SU-DHL-6 (cell line): Measurements from ENCODE around the gene MAT1A.

Experiments used
- H2AFZ ChIP-seq: fragments of 200-600 bp; sonication (generic); 2 replicates; pipeline ENCODE4 v1.6.1; 2014; ENCODE audit warnings: low read depth, mild to moderate bottlenecking, moderate library complexity, mixed read lengths, antibody characterized with exemption, low read length; ENCODE audit not compliant: severe bottlenecking
- H3F3A ChIP-seq: fragments of 200-600 bp; shearing (Covaris generic); 2 replicates; pipeline ENCODE4 v1.6.0; 2016; ENCODE audit warnings: antibody characterized with exemption, mild to moderate bottlenecking; ENCODE audit not compliant: insufficient read depth
- H3K27ac ChIP-seq: fragments of 200-600 bp; sonication (generic); 2 replicates; pipeline ENCODE4 v1.5.1; 2016; ENCODE audit warnings: low read depth, mild to moderate bottlenecking, low read length, moderate library complexity, mixed read lengths
- H3K27me3 ChIP-seq: fragments of 200-600 bp; sonication (generic), shearing (Covaris generic); 2 replicates; pipeline ENCODE4 v1.6.0; 2014; ENCODE audit warnings: mild to moderate bottlenecking, low read length
- H3K36me3 ChIP-seq: fragments of 200-600 bp; sonication (generic); 2 replicates; pipeline ENCODE4 v1.6.1; 2014; ENCODE audit warnings: mild to moderate bottlenecking, low read length, mixed read lengths
- H3K4me2 ChIP-seq: fragments of 300-600, 200-600 bp; shearing (Covaris generic), sonication (generic); 2 replicates; pipeline ENCODE4 v1.6.0; 2014; ENCODE audit warnings: low read length, low read depth, mild to moderate bottlenecking; ENCODE audit not compliant: poor library complexity, severe bottlenecking
- H3K4me3 ChIP-seq: fragments of 200-600 bp; sonication (generic); 2 replicates; pipeline ENCODE4 v1.5.1; 2014; ENCODE audit warnings: antibody characterized with exemption, low read length, mild to moderate bottlenecking, mixed read lengths; ENCODE audit not compliant: insufficient read depth, poor library complexity, severe bottlenecking
- H3K79me2 ChIP-seq: fragments of 200-600 bp; sonication (generic); 2 replicates; pipeline ENCODE4 v1.6.1; 2014; ENCODE audit warnings: mild to moderate bottlenecking, low read length, moderate library complexity; ENCODE audit not compliant: insufficient read depth
- H3K9ac ChIP-seq: fragments of 200-600 bp; sonication (generic); 2 replicates; pipeline ENCODE4 v1.7.0; 2014; ENCODE audit warnings: mild to moderate bottlenecking, low read length
- H3K9me2 ChIP-seq: fragments of 200-600 bp; sonication (generic); replicated peaks from 2 replicates; pipeline ENCODE4 v1.6.1; 2014; ENCODE audit warnings: low read length; ENCODE audit not compliant: insufficient read depth
- H3K9me3 ChIP-seq: fragments of 200-600 bp; sonication (generic); 2 replicates; pipeline ENCODE4 v1.6.1; 2014; ENCODE audit warnings: low read length, mixed read lengths; ENCODE audit not compliant: insufficient read depth
- H4K20me1 ChIP-seq: fragments of 200-600 bp; sonication (generic); 2 replicates; pipeline ENCODE4 v1.6.1; 2014; ENCODE audit warnings: low read depth, mild to moderate bottlenecking, antibody characterized with exemption, low read length, moderate library complexity, mixed read lengths
- EZH2phosphoT487 ChIP-seq: fragments of 200-600 bp; sonication (generic), shearing (Covaris generic); conservative IDR thresholded peaks from 2 replicates; pipeline ENCODE4 v1.6.1; 2018; ENCODE audit warnings: mild to moderate bottlenecking, antibody characterized with exemption, low read length, moderate library complexity, mixed read lengths
- TF ChIP-seq, protein P1 (sequence below): fragments of 200-600 bp; sonication (generic); IDR thresholded peaks from one replicate; pipeline ENCODE4 v1.5.1; 2017; ENCODE audit warnings: antibody characterized with exemption, mild to moderate bottlenecking, low read length, moderate library complexity; ENCODE audit not compliant: insufficient read depth, poor library complexity, severe bottlenecking

MAT1A gene

DNA sequence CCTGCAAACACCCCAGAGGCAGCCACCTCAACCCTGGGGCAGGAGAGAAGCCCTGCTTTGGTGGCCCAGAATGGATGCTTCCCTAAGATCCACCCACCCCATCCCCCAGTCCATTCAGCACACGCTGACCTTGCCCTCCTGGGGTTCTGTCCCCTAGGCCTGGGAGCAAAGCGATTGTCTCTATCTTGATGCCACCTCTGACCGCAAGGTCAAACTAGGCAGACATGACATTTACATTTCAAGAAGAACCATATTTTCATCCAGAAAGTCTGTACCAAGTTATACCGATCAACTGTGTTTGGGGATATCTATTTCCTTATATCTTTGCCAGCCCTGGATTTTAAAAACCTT, 23.0 kb downstream of the MAT1A start:
- no peaks in the 10 kb centered on the region for H3F3A ChIP-seq
- no peaks in the 10 kb centered on the region for H3K9me2 ChIP-seq
- no peaks in the 10 kb centered on the region for H3K27me3 ChIP-seq
- H3K9ac ChIP-seq: no peak overlapping the region
- no peaks in the 10 kb centered on the region for H4K20me1 ChIP-seq
- H3K36me3 ChIP-seq: no peaks in the 10 kb centered on the region
- H3K9me3 ChIP-seq: no peaks in the 10 kb centered on the region
- H3K4me3 ChIP-seq: no peak overlapping the region
- no peak overlapping the region for H3K27ac ChIP-seq
- TF ChIP-seq, protein P1, sequence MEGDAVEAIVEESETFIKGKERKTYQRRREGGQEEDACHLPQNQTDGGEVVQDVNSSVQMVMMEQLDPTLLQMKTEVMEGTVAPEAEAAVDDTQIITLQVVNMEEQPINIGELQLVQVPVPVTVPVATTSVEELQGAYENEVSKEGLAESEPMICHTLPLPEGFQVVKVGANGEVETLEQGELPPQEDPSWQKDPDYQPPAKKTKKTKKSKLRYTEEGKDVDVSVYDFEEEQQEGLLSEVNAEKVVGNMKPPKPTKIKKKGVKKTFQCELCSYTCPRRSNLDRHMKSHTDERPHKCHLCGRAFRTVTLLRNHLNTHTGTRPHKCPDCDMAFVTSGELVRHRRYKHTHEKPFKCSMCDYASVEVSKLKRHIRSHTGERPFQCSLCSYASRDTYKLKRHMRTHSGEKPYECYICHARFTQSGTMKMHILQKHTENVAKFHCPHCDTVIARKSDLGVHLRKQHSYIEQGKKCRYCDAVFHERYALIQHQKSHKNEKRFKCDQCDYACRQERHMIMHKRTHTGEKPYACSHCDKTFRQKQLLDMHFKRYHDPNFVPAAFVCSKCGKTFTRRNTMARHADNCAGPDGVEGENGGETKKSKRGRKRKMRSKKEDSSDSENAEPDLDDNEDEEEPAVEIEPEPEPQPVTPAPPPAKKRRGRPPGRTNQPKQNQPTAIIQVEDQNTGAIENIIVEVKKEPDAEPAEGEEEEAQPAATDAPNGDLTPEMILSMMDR: no peak
- no peak for TF ChIP-seq EZH2phosphoT487
- H2AFZ ChIP-seq: no peak overlapping the region
- H3K4me2 ChIP-seq: no peak overlapping the region
- H3K79me2 ChIP-seq: no peaks in the 10 kb centered on the region

DNA sequence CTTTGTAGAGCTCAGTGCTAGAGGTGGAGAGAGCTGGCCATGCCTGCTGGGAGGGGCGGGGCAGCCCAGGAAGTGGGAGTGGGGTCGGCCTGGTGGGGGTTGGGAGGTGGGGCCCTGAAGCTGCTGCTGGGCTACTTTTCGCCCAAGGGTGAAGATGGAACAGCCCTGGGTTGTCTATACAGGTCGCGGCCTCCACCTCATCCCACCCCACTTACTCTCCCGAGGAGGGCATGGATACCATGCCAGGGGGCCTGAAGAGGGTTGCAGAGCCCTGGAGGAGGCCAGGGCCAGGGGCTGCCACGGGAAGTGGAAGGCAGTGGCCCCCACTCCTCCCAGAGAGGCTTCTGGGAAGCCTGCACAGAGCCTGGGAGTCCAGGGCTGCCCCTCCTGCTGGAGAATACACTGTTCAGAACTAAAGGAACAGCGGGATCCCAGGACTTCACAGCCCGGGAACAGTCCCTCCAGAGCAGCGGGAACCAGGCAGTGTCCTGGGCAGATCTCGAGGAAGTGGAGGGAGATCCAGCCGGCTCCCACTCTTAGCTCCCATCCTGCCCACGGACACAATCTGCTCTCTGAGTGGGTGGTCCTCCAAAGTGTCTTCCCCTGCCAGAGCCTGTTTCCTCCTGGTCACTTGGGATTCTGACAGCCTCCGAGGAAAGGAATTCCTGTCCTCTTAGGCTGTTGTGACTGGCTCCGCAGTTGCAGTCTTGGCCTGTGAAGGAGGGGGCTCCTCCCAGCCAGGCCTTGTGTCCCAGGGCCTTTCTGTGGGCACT, 23.5 kb downstream of the MAT1A start:
- H3F3A ChIP-seq: no peaks in the 10 kb centered on the region
- no peaks in the 10 kb centered on the region for H3K36me3 ChIP-seq
- no peaks in the 10 kb centered on the region for H3K79me2 ChIP-seq
- no peaks in the 10 kb centered on the region for H3K9me3 ChIP-seq
- no peak overlapping the region for H3K4me3 ChIP-seq
- no peaks in the 10 kb centered on the region for H3K9me2 ChIP-seq
- no peaks in the 10 kb centered on the region for H4K20me1 ChIP-seq
- H3K4me2 ChIP-seq: no peak overlapping the region
- TF ChIP-seq, protein P1: no peak
- TF ChIP-seq EZH2phosphoT487: no peak
- H3K27ac ChIP-seq: no peak overlapping the region
- no peak overlapping the region for H2AFZ ChIP-seq
- no peak overlapping the region for H3K9ac ChIP-seq
- no peaks in the 10 kb centered on the region for H3K27me3 ChIP-seq

DNA sequence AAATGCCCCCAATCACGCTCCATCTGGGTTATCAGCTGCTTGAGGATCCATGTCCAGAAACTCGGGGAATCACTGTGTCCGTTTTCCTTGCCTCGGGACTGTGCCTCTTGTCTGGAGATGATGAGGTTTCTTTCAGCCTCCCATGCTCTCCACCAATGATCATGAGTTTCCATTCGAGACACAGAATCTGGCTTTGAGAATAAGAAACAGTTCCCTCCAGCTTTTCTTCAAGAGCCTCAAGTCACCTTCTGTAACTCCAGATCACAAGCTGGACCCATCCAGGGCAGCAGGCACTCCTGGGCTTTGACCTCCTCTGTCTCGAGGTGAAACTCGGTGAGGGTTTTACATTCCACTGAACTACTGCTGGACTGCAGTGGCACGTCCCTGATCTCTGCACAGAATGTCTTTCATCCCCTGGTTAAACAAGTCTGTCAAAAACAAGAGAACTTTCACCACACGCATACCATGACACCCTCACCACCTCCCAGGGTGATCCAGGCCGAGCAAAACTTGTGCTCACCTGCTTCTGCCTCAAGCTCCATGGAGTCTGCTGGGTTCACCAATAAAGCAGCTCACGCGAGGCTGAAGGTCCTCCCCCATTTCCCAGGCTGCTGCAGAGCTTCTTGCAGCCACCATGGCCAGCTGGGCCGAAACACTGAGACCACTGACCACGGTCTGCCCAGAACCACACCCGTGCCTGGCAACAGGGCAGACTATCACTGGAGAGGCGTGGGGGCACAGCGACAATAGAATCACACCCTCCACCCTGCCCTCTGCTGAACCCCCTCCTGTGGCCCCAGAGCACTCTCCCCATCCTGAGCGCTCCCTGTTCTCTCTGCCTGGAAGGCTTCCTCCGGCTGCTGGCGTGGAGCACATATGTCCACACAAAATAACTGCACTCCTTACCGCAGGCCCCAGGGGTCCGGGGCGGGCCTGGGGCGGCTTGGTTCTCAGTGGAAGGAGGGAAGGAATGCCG, 25.1 kb downstream of the MAT1A start:
- no peak overlapping the region for H3K4me2 ChIP-seq
- no peak overlapping the region for H3K4me3 ChIP-seq
- no peaks in the 10 kb centered on the region for H3F3A ChIP-seq
- H3K9me2 ChIP-seq: no peaks in the 10 kb centered on the region
- H2AFZ ChIP-seq: no peak overlapping the region
- H4K20me1 ChIP-seq: no peaks in the 10 kb centered on the region
- no peaks in the 10 kb centered on the region for H3K36me3 ChIP-seq
- no peaks in the 10 kb centered on the region for H3K9me3 ChIP-seq
- no peaks in the 10 kb centered on the region for H3K27me3 ChIP-seq
- H3K9ac ChIP-seq: no peak overlapping the region
- H3K27ac ChIP-seq: no peak overlapping the region
- H3K79me2 ChIP-seq: no peaks in the 10 kb centered on the region
- TF ChIP-seq EZH2phosphoT487: no peak
- TF ChIP-seq, protein P1: no peak
